K562 (cell line): ENCODE measurements around the gene ZNF616. TPM values are rescaled to one million over a fixed set of nuclear protein-coding genes. Genes with fewer than 3 reads are reported as not detected.

Experiments used
- ASH1L ChIP-seq: fragments of 450-650 bp; IDR thresholded peaks from 2 replicates; pipeline ENCODE4 v1.6.1; 2018; ENCODE audit warnings: borderline replicate concordance, mild to moderate bottlenecking, low read depth; ENCODE audit not compliant: partially characterized antibody
- CCAR2 ChIP-seq: fragments of 200-400 bp; formaldehyde crosslinking; IDR thresholded peaks from 2 replicates; pipeline ENCODE4 v1.6.1; 2017; ENCODE audit warnings: mild to moderate bottlenecking, low read depth, low read length
- CCNT2 ChIP-seq: IDR thresholded peaks from 2 replicates; pipeline ENCODE4 v1.6.1; 2011; ENCODE audit warnings: borderline replicate concordance, low read depth, mild to moderate bottlenecking, moderate library complexity, mixed read lengths, low read length; ENCODE audit not compliant: insufficient read length; ENCODE audit errors: extremely low read depth
- E2F5 ChIP-seq: sonication (generic); formaldehyde crosslinking; IDR thresholded peaks from 2 replicates; pipeline ENCODE4 v1.8.0; 2022; ENCODE audit warnings: mild to moderate bottlenecking, missing genetic modification reagents
- EWSR1 ChIP-seq: fragments of 450-650 bp; IDR thresholded peaks from 2 replicates; pipeline ENCODE4 v1.6.1; 2018; ENCODE audit warnings: borderline replicate concordance, mild to moderate bottlenecking, low read depth, moderate library complexity; ENCODE audit not compliant: partially characterized antibody
- FOXM1 ChIP-seq, 2 experiments: fragments of 450-650 bp in 1 of 2; sonication (generic) in 1 of 2; formaldehyde crosslinking in 1 of 2; IDR thresholded peaks; 2 replicates each; pipeline versions ENCODE4 v1.6.1 to v1.9.0; 2017 to 2022; ENCODE audit warnings: low read depth in 2 of 2, mild to moderate bottlenecking in 2 of 2, missing genetic modification reagents in 1 of 2, moderate library complexity in 1 of 2
- GTF3C2 ChIP-seq: IDR thresholded peaks from 3 replicates; pipeline ENCODE4 v1.6.1; 2011; ENCODE audit warnings: borderline replicate concordance, mild to moderate bottlenecking, moderate library complexity; ENCODE audit not compliant: insufficient read length; ENCODE audit errors: extremely low read depth
- HSF4 ChIP-seq: fragments of 250-450 bp; sonication (Bioruptor Pico); IDR thresholded peaks from 2 replicates; pipeline ENCODE4 v2.1.2; 2022; ENCODE audit warnings: mild to moderate bottlenecking, moderate library complexity, borderline replicate concordance
- ID3 ChIP-seq, 2 experiments: fragments of 250-450 bp in 1 of 2; fragments of 450-650 bp in 1 of 2; sonication (Bioruptor Pico) in 1 of 2; IDR thresholded peaks; 2 replicates each; pipeline versions ENCODE4 v1.6.1 to v1.8.0; 2016 to 2021; ENCODE audit warnings: mild to moderate bottlenecking in 2 of 2, moderate library complexity in 2 of 2, missing compliant biosample characterization in 1 of 2, missing genetic modification characterization in 1 of 2
- JUND ChIP-seq, 2 experiments: IDR thresholded peaks; 2 replicates in 1 of 2; 3 replicates in 1 of 2; pipeline ENCODE4 v1.6.1; 2011; ENCODE audit warnings: borderline replicate concordance in 2 of 2, low read depth in 2 of 2, low read length in 2 of 2, improper control_type of control experiment in 1 of 2, missing biosample characterization in 1 of 2, missing genetic modification characterization in 1 of 2, missing genetic modification reagents in 1 of 2
- NCOA2 ChIP-seq, 2 experiments: fragments of 450-650 bp; IDR thresholded peaks; 2 replicates each; pipeline ENCODE4 v1.6.1; 2018; ENCODE audit warnings: mild to moderate bottlenecking in 2 of 2, moderate library complexity in 1 of 2; ENCODE audit not compliant: partially characterized antibody in 2 of 2
- NEUROD1 ChIP-seq: fragments of 150-350 bp; IDR thresholded peaks from 2 replicates; pipeline ENCODE4 v1.6.1; 2014; ENCODE audit warnings: borderline replicate concordance, low read length, low read depth; ENCODE audit not compliant: partially characterized antibody
- POLR3A ChIP-seq: IDR thresholded peaks from 2 replicates; pipeline ENCODE4 v1.6.1; 2011; ENCODE audit warnings: borderline replicate concordance, mild to moderate bottlenecking, moderate library complexity; ENCODE audit not compliant: insufficient read length, insufficient read depth; ENCODE audit errors: extremely low read depth
- RBFOX2 ChIP-seq: fragments of 200-400 bp; formaldehyde crosslinking; IDR thresholded peaks from 2 replicates; pipeline ENCODE4 v1.6.1; 2017; ENCODE audit warnings: low read depth, mild to moderate bottlenecking, low read length, moderate library complexity
- SRSF3 ChIP-seq: fragments of 200-400 bp; formaldehyde crosslinking; IDR thresholded peaks from 2 replicates; pipeline ENCODE4 v1.6.1; 2016; ENCODE audit warnings: mild to moderate bottlenecking, low read length, moderate library complexity; ENCODE audit not compliant: insufficient read depth
- TAF1 ChIP-seq: IDR thresholded peaks from 2 replicates; pipeline ENCODE4 v1.6.1; 2011; ENCODE audit warnings: mild to moderate bottlenecking, low read length, moderate library complexity; ENCODE audit not compliant: insufficient read depth, control insufficient read depth, severe bottlenecking; ENCODE audit errors: extremely low read depth
- WHSC1 ChIP-seq: IDR thresholded peaks from one replicate; pipeline ENCODE4 v1.6.1; 2012; ENCODE audit warnings: low read length, control low read depth, inconsistent platforms
- YY1 ChIP-seq, 3 experiments: IDR thresholded peaks; 2 replicates each; pipeline ENCODE4 v1.6.1; 2011; ENCODE audit warnings: low read length in 2 of 3, mild to moderate bottlenecking in 2 of 3, moderate library complexity in 2 of 3, borderline replicate concordance in 1 of 3, control low read depth in 1 of 3, low read depth in 1 of 3; ENCODE audit not compliant: insufficient read depth in 3 of 3, insufficient replicate concordance in 2 of 3, control insufficient read depth in 1 of 3, insufficient read length in 1 of 3; ENCODE audit errors: extremely low read depth in 1 of 3
- ZFX ChIP-seq: sonication (generic); formaldehyde crosslinking; IDR thresholded peaks from 2 replicates; pipeline ENCODE4 v1.8.0; 2022; ENCODE audit warnings: mild to moderate bottlenecking, missing genetic modification reagents, moderate library complexity
- polyA plus RNA-seq, 8 experiments: library from polyadenylated mRNA; depleted of rRNA in 4 of 8; stranded (reverse) in 5 of 8; unstranded in 3 of 8; fragments of >200 nt; fragmentation: Nextera tagmentation in 2 of 8; fragmentation: Illumina TruSeq in 1 of 8; extraction: Ambion mirVana in 2 of 8; extraction: Trizol in 1 of 8; gene quantifications; 2 replicates each; pipeline versions ENCODE4 v1.2.1 to v1.2.3, GENCODE V29; 2011 to 2014; ENCODE audit warnings: inconsistent platforms in 1 of 8, missing spikeins in 1 of 8
- total RNA-seq, 7 experiments: library from RNA; depleted of rRNA in 6 of 7; stranded (reverse); fragments of >200 nt in 6 of 7; fragmentation: Illumina TruSeq in 2 of 7; extraction: Trizol in 2 of 7; gene quantifications; 2 replicates each; pipeline versions ENCODE4 v1.2.1 to v1.2.3, GENCODE V29; 2011 to 2021; ENCODE audit warnings: low replicate concordance in 1 of 7

Gene ZNF616
- total and polyA plus RNA-seq, 9 of the 15 experiments (the other 6 are each of a cell fraction or from before 2014, with no cell fraction given), result 3.4 to 13.0 (median 6.7) TPM

GRCh38 chr19:52139252-52140031, at the start of gene ZNF616 (continued):
- TF ChIP-seq ASH1L, result no peak
- TF ChIP-seq EWSR1, result no peak
- TF ChIP-seq SRSF3, result no peak
- TF ChIP-seq CCNT2, result peak; percentile 23
- TF ChIP-seq NCOA2 (IDR thresholded peaks at IDR 0.05; ENCODE audit: partially characterized antibody in 2 of 2), result no peak
- TF ChIP-seq GTF3C2, result no peak
- no peak for TF ChIP-seq E2F5 (CRISPR knock-in tag)
- TF ChIP-seq FOXM1 (IDR thresholded peaks at IDR 0.05; ENCODE audit: low read depth), result no peak
- no peak for TF ChIP-seq FOXM1 (CRISPR knock-in tag; IDR thresholded peaks at IDR 0.05; ENCODE audit: low read depth)
- TF ChIP-seq TAF1, result peak; percentile 57
- TF ChIP-seq YY1 (IDR thresholded peaks at IDR 0.05; ENCODE audit: borderline replicate concordance in 1 of 3, control insufficient read depth in 1 of 3, extremely low read depth in 1 of 3, insufficient read depth in 3 of 3, insufficient read length in 1 of 3, insufficient replicate concordance in 2 of 3, low read depth in 1 of 3, low read length in 2 of 3), result no peak
- no peak for TF ChIP-seq POLR3A
- peak; percentile 60 for TF ChIP-seq JUND (IDR thresholded peaks at IDR 0.05; ENCODE audit: borderline replicate concordance, low read depth, low read length)
- TF ChIP-seq JUND (tag; IDR thresholded peaks at IDR 0.05; ENCODE audit: borderline replicate concordance, low read depth, low read length), result no peak; the same call in 2 of the 3 replicates
- no peak for TF ChIP-seq CCAR2
- TF ChIP-seq ZFX (CRISPR knock-in tag), result peak; percentile 73
- no peak for TF ChIP-seq ID3 (CRISPR knock-in tag; IDR thresholded peaks at IDR 0.05)
- TF ChIP-seq ID3 (tag; IDR thresholded peaks at IDR 0.05), result no peak
- no peak for TF ChIP-seq HSF4 (CRISPR knock-in tag)
- TF ChIP-seq NEUROD1, result peak; percentile 23
- no peak for TF ChIP-seq WHSC1
- TF ChIP-seq RBFOX2, result peak; percentile 82
